ENCODE results near the gene TRIM71.
"Not testable (repeated sequence)": the region's sequence is repeated elsewhere in the genome, so short reads cannot be mapped to it uniquely, and the experiment has no call there.

The TRIM71 gene

GRCh38 chr3:32817558-32818228 is at the start of gene TRIM71:
Gene TRIM71, plus strand, starts transcription at chr3:32817997. Its CDS starts 84 bp downstream, at chr3:32818081.
- peak; percentile 38 for DNase-seq

DNA sequence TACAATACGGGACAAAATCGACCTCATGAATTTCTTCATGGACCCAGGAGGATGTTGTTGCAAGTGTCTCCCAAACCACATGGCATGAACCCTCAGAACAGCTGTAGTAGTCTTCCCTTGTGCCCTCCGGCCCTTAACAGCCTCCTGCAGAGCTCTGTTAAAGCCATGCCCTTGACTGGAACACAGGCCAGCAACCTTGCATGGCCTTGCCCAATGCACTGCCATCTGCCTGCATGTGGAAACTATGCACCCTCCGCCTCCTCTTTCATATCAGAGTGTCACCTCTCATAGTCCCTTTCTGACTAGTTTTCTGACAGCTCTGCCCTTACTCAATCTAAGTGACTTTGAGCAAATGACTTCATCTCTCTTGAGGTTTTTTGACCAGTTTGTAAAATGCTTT is 39.4 kb upstream of the TRIM71 start:
- no peak for DNase-seq

DNA sequence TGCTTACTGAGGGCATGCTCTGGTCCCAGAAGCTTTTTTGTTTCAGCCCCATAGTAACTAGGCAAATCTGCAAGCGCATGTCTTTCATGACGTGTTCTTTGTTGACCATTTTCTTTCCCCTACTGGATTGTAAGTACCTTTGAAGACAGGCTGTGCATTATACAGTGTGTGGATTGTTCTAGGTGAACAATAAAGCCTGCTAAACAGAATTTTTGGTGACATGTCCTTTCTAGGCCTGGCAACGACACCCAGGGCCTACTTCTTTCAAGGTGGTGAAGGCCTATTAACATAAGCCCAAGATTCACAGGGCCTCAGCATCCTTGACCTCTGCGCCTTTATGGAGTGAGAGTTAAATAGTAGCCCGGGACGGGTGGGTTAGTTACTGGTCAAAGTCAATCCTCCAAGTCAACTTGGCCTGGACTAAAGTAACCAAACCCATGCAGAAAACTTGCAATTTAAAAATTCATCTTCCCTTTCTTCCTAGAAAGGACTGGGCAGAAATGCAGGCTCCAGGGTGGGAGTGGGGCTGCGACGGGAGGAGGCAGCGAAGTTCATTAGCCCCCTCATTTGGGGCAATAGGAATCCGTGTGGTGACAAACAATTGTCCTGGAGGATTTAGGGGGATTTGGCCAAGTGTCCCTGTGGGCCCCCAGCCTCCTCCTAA is 37.6 kb upstream of the TRIM71 start:
- no peak for DNase-seq

DNA sequence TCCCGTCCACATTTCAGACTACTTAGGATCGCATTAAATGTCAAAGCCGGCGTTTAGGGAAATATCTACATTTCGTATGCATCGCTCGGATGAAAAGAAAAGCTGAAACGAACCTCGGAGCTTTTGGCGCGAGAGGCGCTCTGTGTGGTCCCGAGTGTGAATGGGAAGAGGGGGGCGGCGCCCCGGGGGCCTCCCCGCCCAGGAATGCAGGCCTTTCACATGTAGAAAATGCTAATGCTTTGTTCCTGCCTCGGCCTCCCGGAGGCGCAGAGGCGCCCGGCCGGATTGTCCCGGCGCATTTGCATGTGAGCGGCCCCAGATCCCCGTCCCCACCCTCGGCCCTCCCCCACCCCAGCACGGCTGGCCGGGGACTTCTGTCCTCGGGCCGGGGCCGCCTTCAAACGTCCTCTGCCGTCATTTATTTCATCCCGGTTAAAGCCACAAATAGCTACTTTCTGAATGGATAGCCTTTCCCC is 37.0 kb upstream of the TRIM71 start:
- no peak for DNase-seq

- DNase-seq = peak; percentile 88
These were observed 36.4 kb upstream of the TRIM71 start for GRCh38 chr3:32781211-32781968.

DNA sequence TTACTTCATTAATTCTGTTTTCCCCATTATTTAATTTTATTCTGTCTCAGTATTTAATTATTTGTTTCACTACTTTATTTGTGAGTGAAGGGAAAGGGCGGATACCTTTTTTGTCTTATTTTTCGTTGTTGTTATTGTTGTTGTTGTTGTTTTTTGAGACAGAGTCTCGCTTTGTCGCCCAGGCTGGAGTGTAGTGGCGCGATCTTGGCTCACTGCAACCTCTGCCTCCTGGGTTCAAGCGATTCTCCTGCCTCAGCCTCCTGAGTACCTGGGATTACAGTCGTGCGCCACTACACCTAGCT is 35.9 kb upstream of the TRIM71 start:
- DNase-seq = not testable (repeated sequence)

DNA sequence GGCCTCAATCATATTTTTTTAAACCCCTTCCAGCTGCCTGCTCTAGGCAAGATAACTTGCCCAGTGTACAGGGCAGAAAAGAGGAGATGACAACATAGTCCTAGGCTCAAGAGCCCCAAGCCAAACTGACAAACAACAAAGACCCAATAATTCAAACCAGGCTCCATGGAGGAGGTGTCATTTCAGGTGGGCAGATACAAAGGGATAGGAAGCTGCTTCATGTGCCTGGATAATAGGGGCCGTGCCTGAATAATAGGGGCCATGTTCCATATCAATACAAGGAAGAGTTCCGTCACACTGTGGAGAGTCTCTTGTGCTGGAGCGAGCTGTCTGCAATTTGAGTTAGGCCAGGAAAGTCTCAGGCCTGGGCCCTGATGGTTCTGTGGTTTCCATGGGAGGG is 35.4 kb upstream of the TRIM71 start:
- no peak for DNase-seq

DNA sequence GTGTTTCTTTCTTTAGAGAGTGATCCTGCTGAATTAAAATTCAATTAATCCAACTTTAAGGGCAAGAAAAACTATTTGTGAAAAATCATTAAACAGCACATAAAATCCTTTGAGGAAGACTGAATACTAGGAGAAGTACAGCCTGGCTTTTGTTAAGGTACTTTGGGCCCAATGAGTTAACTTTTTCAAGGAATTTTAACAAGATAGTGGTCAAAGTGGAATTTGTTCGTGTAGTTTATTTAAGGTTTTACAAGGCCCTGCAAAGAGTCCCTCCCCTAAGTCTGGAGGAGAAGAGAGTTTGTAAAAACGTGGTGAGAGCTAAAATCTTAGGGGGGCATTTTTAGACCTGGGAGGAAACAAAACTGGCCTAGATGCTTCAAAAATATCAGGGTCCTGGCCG is 26.0 kb upstream of the TRIM71 start:
- DNase-seq = no peak

- DNase-seq = no peak
These were observed 23.1 kb upstream of the TRIM71 start for GRCh38 chr3:32794487-32795308.

GRCh38 chr3:32796384-32796950 is 21.3 kb upstream of the TRIM71 start:
- DNase-seq = not testable (repeated sequence)

DNA sequence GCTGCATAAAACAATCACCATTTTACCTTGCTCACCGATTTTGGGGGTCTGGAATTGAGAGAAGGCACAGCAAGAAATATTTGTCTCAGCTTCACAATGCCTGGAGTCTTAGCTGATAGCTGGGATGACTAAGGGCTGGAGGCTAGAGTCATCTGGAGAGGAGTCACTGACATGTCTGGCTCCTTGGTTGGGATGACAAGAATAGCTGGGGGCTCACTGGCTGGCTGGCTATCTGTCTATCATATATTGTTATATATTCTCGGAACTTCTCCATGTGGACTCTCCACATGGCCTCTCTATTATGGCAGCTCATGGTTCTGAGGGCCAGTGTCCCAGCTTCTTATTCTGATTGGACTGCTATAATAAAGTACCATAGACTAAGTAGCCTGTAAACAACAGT is 20.0 kb upstream of the TRIM71 start:
- DNase-seq = no peak

- DNase-seq = not testable (repeated sequence)
These were observed 16.4 kb upstream of the TRIM71 start for GRCh38 chr3:32801440-32801839.

DNA sequence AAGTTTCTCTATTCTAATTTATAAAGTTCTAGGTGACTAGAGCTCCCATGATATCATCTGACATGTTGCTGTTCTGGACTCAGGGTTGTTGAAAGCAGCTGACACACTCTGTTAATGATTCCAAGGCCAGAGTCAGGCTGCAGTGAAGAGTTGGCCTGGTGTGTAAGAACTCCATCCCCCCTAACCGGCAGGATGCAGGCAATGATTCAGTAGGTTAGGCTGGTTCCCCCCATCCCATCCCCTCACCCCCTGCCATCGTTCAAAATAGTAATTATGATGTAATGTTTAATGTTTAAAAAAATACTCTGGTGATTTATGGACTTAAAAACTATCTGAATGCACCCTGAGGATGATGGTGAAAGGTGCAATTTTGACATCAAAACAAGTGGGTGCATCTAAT is 4.6 kb upstream of the TRIM71 start:
- DNase-seq = no peak

- peak; percentile 88 for DNase-seq
These were observed 3.4 kb upstream of the TRIM71 start for GRCh38 chr3:32814361-32814760.

DNA sequence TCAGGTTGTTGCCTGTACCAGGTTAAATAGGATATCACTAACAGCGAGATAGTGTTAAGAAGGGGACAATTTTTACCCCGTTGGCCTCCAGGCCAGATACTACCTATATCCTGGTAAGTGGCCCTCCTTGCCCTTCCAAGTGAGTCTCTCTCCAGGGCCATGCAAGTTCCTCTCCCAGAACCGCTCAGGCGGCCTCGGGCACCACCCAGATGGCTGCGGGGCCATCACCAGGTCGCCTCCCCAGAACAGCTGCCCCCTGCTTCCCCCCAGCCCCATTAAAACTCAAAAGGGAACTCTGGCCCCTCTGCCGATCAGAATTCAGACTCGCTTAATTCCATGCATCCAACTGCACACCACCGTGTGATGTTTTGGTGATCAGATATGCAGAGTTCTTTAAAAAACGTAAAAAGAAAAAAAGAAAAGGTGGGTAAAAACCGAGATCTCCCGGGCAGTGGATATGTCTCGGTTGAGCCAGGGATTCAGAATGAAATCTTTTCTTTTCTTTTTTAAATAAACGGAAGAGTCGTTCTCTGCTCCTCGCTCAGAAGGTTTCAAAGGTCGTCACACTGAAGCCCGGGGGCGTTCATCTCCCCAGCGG is 1.9 kb upstream of the TRIM71 start:
- DNase-seq = peak; percentile 33

DNA sequence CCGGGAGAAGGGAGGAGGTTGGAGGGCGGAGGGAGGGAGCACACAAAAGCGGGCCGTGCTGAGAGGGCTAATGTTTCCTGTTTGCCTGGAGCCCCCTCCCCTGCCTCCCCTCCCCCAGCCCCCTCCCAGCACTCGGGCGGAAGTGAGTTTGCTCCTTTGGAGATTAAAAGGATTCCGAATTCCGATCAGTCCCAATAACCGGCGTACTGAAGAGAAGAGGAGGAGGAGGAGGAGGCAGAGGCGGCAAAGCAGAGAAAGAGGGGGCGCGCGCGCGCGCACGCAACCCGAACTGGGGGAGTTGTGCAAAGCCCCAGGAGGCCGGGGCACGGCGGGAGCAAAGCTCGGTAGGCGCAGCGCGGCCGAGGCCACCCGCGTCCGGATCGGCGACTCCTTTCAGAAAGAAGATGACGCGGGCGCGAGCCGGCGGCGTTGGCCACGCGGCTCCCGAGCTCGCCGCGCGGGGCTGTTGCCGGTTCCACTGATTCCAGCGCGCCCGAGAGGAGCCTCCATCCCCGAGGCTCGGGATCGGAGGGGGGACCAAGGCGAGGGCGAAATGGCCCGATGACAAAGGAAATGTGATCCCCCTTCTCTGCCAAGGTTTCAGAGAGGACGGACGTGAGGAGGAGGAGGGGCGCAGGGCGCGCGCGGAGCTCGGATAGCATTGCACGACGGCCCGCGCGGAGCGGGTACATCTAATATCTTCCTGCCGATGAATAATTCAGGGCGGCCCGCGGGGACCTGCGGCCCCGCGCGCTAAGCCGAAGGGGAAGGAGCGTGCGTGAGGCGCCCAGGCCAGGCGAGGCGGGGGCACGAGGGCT is 1.1 kb upstream of the TRIM71 start:
- DNase-seq = peak; percentile 44

- no peak for DNase-seq
These were observed 590 bp upstream of the TRIM71 start for GRCh38 chr3:32817257-32817557.

DNA sequence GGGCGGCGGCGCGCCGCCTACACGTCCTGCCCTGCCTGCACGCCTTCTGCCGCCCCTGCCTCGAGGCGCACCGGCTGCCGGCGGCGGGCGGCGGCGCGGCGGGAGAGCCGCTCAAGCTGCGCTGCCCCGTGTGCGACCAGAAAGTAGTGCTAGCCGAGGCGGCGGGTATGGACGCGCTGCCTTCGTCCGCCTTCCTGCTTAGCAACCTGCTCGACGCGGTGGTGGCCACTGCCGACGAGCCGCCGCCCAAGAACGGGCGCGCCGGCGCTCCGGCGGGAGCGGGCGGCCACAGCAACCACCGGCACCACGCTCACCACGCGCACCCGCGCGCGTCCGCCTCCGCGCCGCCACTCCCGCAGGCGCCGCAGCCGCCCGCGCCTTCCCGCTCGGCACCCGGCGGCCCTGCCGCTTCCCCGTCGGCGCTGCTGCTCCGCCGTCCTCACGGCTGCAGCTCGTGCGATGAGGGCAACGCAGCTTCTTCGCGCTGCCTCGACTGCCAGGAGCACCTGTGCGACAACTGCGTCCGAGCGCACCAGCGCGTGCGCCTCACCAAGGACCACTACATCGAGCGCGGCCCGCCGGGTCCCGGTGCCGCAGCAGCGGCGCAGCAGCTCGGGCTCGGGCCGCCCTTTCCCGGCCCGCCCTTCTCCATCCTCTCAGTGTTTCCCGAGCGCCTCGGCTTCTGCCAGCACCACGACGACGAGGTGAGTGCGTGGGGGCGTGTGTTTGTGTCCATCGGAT is 602 bp downstream of the TRIM71 start:
- no peak for DNase-seq

DNA sequence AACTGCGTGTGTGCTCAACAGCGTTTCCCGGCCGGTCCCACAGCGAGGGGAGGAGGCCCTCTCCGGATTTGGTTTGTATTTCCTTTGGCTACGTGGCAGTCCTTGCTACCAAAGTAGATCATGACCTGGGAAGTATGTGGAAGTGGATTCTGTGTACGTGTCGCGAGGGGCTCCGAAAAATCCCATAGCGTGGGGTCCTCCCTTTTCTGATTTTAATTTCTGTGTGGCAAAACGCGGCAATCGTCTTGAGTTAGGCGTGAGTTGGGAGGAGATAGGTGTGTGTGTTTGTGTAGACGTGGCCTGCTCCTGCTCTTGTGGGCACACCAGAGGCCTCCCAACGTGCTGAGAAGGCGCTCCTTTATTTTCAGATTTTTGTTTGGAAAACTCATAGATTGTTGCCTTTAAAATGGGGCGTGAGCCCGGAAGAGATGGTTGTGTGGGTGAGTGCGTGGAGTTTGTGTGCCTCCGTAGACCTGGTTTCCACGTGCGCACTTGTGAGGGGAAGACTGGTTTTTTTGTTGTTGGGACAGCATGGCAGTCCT is 1.2 kb downstream of the TRIM71 start:
- DNase-seq = no peak

DNA sequence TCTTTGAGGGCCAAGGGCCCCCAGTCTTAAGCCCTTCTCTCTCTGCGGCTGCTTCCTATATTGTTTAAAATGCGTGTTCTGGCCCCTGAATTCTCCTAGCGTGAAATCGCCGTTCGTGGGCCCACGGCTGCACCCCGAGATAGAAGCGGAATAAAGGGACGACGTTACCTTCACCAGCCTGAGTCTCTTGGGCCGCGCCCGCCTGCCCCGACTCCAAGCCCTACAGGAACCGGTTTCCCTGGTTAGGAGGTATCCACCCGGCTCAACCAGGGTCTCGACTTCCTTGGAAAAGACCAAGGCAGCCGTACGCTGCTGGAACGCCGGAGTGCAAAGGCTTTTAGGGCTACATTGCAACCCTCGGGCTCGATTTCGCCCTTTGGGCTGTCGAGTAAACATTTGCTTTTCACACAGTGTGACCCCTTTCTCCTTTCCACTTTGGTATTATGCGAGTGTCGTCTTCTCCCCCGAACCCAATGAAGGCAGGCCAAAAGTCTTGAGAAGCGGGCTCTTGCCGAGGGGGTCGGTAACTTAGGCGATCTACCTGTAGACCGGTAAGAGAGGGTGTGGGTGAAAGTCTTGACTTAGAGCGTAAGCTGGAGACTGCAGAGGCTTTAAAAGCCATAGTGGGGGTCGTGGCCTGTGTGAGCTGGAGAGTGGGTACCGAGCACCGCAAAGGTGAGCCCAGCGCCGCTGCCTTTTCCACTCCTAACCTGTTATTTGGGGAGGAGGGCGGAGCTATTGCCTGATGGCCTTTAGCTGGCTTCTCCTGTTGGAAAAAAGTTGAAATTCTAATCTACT is 2.0 kb downstream of the TRIM71 start:
- DNase-seq = no peak
